DMS53 (cell line): Measurements from ENCODE around the gene DCAF12.

Source experiments
- DNase-seq: peaks from one replicate; lab custom pipeline; 2025; lab: John Stamatoyannopoulos, UW

Gene DCAF12

GRCh38 chr9:34126207-34127034 lies at the start of gene DCAF12:
Gene DCAF12, minus strand, starts transcription at chr9:34126698. Its CDS starts 267 bp downstream, at chr9:34126431.
- DNase-seq = peak; percentile 94

DNA sequence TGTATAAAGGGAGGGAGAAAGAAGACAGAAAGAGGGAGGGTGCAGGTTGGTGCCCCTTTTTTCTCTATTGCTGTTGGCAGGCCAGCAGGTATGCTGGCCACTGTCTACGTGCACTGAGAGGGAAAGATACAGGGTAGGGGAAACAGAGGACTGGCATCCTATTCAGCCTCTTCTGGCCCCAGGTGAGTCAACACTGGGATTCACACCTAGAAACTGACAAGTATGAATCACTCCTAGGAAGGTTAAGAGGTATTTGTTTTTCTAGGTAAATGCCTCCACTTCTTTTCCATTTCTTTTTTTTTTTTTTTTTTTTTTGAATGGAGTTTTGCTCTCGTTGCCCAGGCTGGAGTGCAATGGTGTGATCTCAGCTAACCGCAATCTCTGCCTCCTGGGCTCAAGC lies 49.6 kb upstream of the DCAF12 start:
- peak; percentile 82 for DNase-seq

DNA sequence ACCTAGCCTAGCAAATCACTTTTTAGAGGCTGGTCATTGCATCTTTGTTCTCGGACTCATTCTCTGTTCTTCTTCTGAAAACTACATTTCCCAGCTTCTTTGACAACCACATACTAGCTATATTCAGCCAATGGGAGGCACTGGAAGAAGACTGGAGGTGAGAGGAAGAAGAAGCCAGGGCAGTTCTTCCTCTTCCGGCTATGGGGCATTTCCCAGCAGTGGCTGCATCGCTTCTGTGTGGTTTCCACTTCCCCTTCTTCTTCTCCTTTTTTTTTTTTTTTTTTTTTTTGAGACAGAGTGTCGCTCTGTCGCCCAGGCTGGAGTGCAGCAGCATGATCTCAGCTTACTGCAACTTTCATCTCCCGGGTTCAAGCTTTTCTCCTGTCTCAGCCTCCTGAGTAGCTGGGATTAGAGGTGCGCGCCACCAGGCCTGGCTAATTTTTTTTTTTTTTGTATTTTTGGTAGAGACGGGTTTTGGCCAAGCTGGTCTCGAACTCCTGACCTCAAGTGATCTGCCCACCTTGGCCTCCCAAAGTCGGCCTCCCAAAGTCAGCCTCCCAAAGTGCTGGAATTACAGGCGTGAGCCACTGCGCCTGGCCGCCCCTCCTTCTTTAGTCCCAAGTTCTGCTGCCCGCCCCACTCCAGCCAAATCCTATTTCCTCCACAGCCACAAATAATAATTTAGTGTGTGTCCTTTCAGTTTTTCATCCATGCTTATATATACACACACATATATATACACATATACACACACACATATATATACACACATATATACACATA lies 45.4 kb upstream of the DCAF12 start:
- no peak for DNase-seq

GRCh38 chr9:34170237-34170991 lies 43.9 kb upstream of the DCAF12 start:
- peak; percentile 5 for DNase-seq

- DNase-seq = no peak
These were observed 42.6 kb upstream of the DCAF12 start for GRCh38 chr9:34169125-34169524.

- DNase-seq = no peak
These were observed 36.9 kb upstream of the DCAF12 start for GRCh38 chr9:34163434-34163833.

DNA sequence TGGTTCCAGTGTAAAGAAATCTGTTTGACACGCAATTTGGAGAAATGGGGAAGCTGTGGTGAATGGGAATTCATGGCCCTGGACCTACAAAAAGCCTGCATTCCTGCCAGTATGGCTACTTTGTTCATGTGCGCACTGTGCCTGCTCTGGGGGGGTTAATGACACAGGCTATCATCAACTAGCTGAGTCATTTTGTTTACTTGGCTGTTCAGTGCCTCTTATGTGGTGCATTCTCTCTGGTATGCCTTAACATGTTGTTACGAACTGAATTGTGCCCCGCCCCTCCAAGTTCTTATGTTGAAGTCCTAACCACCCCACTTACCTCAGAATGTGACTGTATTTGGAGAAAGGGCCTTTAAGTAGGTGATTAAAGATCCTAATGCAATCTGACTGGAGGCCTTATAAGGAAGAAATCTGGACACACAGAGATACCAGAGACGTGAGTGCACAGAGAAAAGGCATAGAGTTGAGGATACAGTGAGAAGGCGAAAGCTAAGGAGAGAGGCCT lies 31.9 kb upstream of the DCAF12 start:
- peak; percentile 90 for DNase-seq

DNA sequence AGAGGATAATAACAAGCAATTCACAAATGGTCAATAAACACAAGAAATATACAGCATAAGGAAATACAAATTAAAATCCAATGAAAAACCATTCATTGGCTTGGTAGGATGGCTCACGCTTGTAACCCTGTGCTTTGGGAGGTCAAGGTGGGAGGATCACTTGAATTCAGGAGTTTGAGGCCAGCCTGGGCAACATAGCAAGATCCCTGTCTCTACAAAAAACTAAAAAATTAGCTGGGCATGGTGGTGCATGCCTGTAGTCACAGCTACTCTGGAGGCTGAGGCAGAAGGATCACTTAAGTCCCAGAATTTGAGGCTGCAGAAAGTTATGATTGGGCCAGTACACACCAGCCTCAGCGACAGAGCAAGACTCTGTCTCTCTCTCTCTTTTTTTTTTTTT lies 31.4 kb upstream of the DCAF12 start:
- no peak for DNase-seq

DNA sequence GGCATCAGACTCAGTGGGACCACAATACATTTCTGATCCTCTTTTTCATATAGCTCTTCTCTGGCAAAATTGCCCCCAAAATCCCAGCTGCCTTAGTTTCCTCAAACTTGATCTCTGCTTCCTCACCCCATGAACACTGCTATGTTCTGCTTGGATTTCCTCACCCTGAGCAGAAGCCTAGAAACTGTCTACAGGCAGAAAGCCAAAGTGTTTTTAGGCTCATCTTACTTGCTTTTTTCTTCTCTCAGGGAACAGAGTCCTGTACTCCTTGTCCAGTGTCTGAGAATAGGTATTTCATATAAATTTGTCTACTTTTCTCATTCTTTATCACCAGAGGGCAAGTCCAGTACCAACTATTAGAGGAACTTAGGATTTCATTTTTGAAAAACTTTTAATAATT lies 30.8 kb upstream of the DCAF12 start:
- no peak for DNase-seq

DNA sequence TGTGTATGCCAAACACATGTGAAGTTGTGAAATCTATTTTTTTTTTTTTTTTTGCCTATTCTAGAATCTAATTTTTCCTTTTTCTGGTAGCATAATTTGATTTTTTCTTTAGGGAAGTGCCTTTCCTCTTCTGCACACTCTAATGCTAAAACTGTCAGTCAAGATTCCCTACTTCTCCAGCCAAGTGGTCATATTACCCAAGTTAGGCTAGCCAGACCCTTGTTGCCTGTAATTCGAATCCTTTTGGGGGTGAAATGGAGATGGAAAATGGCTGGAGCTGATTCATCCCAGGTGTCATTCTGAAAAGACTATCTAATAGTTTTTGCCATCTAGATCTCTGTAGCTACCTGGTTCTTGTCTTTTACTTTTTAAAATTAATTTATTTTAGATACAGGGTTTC lies 27.6 kb upstream of the DCAF12 start:
- no peak for DNase-seq

DNA sequence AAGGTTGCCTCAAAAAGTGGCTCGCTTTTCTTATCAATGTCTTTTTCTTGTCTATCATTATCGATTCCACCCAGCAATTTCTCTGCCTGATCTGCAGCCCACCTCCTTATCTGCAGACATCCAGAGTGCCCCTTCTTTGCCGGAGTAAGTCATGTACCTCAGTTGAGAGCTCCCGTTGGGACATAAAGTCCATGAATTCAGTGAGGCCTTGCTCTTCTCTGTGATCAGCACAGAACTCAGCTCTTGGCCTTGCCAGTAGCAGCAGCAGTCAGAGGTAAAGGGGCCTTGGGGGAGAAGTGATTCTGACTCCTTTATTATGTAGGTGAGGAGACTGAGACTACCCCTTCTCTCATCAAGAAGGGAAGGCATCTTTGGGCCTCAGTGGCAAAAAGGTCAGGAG lies 24.9 kb upstream of the DCAF12 start:
- DNase-seq = no peak

DNA sequence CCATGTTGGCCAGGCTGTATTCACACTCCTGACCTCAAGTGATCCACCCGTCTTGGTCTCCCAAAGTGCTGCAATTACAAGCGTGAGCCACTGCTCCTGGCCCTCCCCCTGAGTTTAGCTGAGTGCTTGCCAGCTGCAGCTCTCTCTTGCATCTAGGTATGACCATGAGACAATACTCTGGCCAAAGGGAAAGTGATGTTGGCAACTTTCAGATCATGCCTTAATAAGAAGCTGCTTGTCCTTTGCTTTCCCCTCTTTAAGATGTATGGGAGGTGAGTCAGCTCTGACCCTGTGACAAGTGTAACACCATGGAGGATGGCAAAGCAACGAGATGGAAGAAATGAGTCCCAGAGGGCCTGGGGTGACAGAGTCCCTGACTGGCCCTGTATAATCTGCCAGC lies 18.7 kb upstream of the DCAF12 start:
- no peak for DNase-seq

DNA sequence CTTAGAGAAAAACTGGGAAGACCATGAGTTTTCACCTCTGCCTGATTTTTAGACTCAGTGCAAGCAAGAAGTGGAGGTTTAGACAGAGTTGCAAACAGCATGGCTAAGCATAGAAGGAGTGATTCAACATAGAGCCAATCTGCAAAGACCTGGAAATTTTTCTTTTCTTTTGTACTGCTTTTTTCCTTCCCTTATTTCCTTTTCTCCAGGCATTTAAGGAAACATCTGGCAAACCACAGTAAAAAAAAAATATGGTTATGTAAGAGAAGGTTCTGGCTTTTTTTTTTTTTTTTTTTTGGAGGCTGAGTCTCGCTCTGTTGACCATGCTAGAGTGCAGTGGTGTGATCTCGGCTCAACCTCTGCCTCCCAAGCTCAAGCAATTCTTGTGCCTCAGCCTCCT lies 16.6 kb upstream of the DCAF12 start:
- no peak for DNase-seq

- no peak for DNase-seq
These were observed 14.4 kb upstream of the DCAF12 start for GRCh38 chr9:34140853-34141252.

DNA sequence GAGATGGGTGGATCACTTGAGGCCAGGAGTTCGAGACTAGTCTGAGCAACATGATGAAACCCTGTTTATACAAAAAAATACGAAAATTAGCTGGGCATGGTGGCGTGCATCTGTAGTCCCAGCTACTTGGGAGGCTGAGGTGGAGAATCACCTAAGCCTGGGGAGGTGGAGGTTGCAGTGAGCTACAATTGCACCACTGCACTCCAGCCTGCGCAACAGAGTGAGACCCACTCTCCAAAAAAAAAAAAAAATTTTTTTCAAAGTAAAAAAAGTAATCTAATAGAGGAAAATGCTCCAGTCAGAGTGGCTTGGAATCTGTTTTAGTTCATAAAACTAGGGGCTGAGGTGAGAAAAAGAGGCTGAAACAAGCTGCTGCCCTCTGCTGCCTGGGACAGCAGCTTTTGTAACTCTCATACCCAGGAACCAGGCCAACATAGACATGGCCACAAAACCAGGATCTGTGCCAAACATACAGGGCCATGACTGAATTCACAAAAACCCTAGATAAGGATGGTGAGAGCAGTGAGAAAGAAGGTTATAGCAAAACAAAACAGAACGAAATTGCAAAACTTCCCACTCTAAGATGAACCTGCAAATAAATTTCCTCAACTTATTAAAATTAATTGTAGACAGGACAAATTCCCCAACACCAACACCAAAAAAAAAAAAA lies 13.1 kb upstream of the DCAF12 start:
- DNase-seq = peak; percentile 44

- DNase-seq = peak; percentile 35
These were observed 12.1 kb upstream of the DCAF12 start for GRCh38 chr9:34138644-34139043.

GRCh38 chr9:34134521-34134920 lies 8.0 kb upstream of the DCAF12 start:
- no peak for DNase-seq

GRCh38 chr9:34133436-34133949 lies 7.0 kb upstream of the DCAF12 start:
- DNase-seq = no peak

- DNase-seq = peak; percentile 12
These were observed 5.1 kb upstream of the DCAF12 start for GRCh38 chr9:34131571-34131970.

- no peak for DNase-seq
These were observed 794 bp upstream of the DCAF12 start for GRCh38 chr9:34127035-34127948.
